Measurements from ENCODE around the gene STX10.

DNA sequence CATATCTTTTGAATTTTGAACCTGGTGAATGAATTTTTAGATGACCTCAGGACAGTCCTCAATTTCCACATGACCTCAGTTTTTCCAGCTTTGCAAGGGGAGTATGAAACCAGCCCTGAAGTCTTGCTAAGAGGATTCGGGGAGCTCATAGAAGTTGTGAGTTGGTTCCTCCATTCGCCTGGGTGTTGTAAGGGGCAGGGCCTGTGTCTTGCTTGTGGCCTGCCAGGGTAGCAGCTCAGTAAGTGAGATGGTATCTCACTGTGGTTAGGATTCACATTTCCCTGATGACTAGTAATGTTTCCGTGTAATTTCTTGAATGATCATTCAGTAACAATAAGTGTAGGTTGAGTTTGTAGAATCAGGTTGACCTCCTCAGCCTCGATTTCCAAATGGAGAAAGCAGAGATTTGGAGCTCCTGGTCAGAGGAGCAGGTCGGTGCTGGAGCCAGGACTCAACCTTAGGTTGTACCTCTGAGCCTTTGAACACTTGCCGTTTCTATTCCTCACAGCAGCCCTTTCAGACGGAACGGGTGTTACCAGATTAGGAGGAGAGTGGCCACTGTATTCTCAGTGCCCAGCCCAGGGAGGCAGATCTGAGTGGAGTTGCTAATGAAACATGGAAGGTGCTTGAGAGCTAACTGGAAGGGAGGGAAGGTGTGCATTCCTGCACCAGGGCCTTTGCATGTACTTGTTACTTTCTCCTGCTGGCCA, 17.5 kb downstream of the STX10 start:
- TF ChIP-seq, protein P1, sequence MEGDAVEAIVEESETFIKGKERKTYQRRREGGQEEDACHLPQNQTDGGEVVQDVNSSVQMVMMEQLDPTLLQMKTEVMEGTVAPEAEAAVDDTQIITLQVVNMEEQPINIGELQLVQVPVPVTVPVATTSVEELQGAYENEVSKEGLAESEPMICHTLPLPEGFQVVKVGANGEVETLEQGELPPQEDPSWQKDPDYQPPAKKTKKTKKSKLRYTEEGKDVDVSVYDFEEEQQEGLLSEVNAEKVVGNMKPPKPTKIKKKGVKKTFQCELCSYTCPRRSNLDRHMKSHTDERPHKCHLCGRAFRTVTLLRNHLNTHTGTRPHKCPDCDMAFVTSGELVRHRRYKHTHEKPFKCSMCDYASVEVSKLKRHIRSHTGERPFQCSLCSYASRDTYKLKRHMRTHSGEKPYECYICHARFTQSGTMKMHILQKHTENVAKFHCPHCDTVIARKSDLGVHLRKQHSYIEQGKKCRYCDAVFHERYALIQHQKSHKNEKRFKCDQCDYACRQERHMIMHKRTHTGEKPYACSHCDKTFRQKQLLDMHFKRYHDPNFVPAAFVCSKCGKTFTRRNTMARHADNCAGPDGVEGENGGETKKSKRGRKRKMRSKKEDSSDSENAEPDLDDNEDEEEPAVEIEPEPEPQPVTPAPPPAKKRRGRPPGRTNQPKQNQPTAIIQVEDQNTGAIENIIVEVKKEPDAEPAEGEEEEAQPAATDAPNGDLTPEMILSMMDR (IDR thresholded peaks at IDR 0.05), result no peak
- TF ChIP-seq POLR2A (IDR thresholded peaks at IDR 0.05) (no peak), EP300 (IDR thresholded peaks at IDR 0.05) (no peak)
